ENCODE measurements around the gene PXN. TPM values are rescaled to one million over a fixed set of nuclear protein-coding genes. Genes with fewer than 3 reads are reported as not detected.
"Not testable (repeated sequence)": the region's sequence is repeated elsewhere in the genome, so short reads cannot be mapped to it uniquely, and the experiment has no call there.

PXN gene
- total RNA-seq, 2 donors from 2014 or later: 34.7 to 76.7 TPM

DNA sequence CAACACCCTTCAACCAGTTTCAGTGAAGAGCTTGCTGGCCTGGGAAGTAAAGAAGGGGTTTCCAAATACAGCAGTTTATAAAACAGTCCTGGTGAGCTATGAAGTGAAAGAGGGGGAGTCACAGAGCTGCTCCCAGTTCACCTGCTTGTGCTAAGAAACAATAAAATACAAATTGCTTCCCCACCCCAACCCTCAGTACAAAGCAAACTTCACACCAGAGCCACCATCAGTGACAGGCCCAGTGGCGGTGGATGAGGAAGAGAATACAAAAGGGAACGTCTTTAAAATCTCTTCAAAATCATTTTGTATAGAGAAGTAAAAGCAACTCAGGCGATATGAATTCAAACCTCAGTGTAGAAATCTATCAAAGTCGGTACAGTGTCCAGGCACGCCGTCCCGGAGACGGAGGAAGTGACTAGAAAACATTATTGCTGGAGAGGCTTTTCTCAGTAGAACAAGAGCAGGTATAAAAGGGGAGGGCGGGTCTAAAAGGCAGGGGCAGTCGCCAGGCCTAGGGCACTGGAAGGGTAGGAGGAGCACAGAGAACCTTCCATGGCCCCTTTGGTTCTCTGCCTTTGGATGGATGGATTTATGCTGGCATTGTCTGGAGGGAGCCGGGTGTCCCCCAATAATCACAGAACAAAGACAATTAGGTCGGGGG lies 54.2 kb downstream of the PXN start:
- Histone ChIP-seq H3K27ac (no peak overlapping the region), H3K4me3 (no peak overlapping the region), H3K27me3 (no peaks in the 10 kb centered on the region), H3K4me1 (no peaks in the 10 kb centered on the region), H3K36me3 (peaks cover 62% of the 10 kb centered on the region), H3K9me3 (no peaks in the 10 kb centered on the region)
- DNase-seq (ENCODE audit: low spot score): no peak
- TF ChIP-seq CTCF (IDR thresholded peaks at IDR 0.05): no peak

DNA sequence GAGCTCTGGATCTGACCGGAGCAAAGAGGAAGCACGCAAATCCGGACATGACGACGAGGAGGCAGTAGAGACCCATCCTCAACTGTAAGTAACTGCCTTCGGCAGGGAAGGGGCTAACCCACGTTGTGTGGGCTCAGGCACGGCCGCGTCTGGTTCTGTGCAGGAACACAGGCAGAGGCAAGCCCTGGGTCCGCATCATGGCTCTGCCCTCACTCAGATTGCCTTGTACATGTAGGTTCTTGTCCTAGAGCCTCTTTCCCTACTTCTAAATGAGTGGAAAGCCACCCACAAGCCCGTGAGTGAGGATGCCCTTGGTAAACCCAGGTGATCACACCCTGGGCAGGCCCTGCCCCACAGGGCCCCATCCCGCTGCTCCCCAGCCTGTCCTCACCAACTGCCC lies 55.7 kb downstream of the PXN start:
- Histone ChIP-seq H3K27me3 (no peaks in the 10 kb centered on the region), H3K27ac (no peak overlapping the region), H3K9me3 (no peaks in the 10 kb centered on the region), H3K4me3 (no peak overlapping the region), H3K36me3 (peaks cover 47% of the 10 kb centered on the region), H3K4me1 (no peaks in the 10 kb centered on the region)
- no peak for DNase-seq (ENCODE audit: low spot score)
- TF ChIP-seq CTCF (IDR thresholded peaks at IDR 0.05): no peak

DNA sequence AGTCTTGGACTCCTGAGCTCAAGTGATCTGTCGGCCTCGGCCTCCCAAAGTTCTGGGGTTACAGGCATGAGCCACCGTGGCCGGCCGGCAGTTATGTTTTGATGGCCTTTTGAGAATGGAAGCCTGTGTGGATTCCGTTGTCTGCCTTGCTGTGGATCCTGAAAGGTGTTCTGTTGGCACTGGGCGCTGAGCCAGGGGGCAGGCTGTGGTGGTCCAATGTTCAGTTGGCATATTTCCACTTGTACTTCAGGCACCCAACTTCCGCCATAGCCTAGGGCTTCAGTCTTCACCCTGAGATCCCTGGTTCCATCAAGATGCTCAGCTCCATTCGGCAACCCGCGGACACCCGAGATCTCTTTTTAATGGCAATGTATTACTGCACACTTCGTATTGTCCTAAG lies 58.3 kb downstream of the PXN start:
- H3K4me3 ChIP-seq: no peak overlapping the region
- H3K27me3 ChIP-seq: no peaks in the 10 kb centered on the region
- no peak overlapping the region for H3K27ac ChIP-seq
- DNase-seq (ENCODE audit: low spot score): no peak
- no peaks in the 10 kb centered on the region for H3K9me3 ChIP-seq
- H3K4me1 ChIP-seq: no peaks in the 10 kb centered on the region
- TF ChIP-seq CTCF (IDR thresholded peaks at IDR 0.05): no peak
- peaks cover 21% of the 10 kb centered on the region for H3K36me3 ChIP-seq

DNA sequence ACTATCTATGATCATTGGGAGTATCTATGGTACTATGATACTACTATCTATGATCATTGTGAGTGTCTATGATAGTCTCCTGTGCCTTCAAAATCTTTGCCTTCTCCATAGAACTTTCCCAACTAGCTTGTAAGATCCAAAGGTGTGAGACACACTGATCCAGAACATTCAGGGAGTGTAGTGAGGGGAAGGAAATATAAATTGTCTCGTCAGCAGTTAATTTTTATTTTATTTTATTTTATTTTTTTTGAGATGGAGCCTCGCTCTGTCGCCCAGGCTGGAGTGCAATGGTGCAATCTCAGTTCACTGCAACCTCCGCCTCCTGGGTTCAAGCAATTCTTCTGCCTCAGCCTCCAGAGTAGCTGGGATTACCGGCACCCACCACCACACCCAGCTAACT lies 58.7 kb downstream of the PXN start:
- not testable (repeated sequence) for H3K27me3 ChIP-seq
- H3K36me3 ChIP-seq: peaks cover 17% of the 10 kb centered on the region

DNA sequence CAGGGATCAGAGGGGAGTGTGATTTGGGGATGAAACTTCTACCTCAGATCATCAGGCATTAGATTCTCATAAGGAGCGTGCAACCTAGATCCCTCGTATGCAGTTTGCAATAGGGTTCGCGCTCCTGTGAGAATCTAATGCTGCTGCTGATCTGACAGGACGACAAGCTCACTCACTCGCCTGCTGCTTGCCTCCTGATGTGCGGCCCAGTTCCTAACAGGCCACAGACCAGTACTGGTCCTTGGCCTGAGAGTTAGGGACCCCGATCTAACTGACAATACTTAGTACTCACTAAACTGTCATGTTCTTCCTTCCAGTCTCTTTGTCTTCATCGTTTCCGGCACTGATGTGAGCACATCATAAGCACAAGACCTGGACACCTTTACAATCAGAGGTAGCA lies 59.3 kb downstream of the PXN start:
- H3K4me1 ChIP-seq: no peaks in the 10 kb centered on the region
- no peak overlapping the region for H3K27ac ChIP-seq
- no peak for DNase-seq (ENCODE audit: low spot score)
- no peak overlapping the region for H3K4me3 ChIP-seq
- H3K9me3 ChIP-seq: no peaks in the 10 kb centered on the region
- H3K27me3 ChIP-seq: no peaks in the 10 kb centered on the region
- no peak for TF ChIP-seq CTCF (IDR thresholded peaks at IDR 0.05)
- peaks cover 11% of the 10 kb centered on the region for H3K36me3 ChIP-seq

More for the DNA sequence above, 58.7 kb downstream of the PXN start:
- H3K4me3 ChIP-seq; DNase-seq (ENCODE audit: low spot score); H3K4me1 ChIP-seq; H3K27ac ChIP-seq; H3K9me3 ChIP-seq: not testable (repeated sequence)

GRCh38 chr12:120204171-120204570 lies 61.4 kb downstream of the PXN start:
- peaks cover 3% of the 10 kb centered on the region for H3K36me3 ChIP-seq
- H3K9me3 ChIP-seq: no peaks in the 10 kb centered on the region
- H3K4me1 ChIP-seq: peaks cover 0 to 13% of the 10 kb centered on the region in 2 donors
- no peak for TF ChIP-seq CTCF (IDR thresholded peaks at IDR 0.05)
- no peaks in the 10 kb centered on the region for H3K27me3 ChIP-seq
- no peak overlapping the region for H3K4me3 ChIP-seq
- H3K27ac ChIP-seq: no peak overlapping the region
- DNase-seq (ENCODE audit: low spot score): no peak

Measured in right atrium auricular region (tissue), 2 donors.